Occipital lobe (tissue), 2 donors: ENCODE measurements around the gene GFI1B. TPM values are rescaled to one million over a fixed set of nuclear protein-coding genes. Genes with fewer than 3 reads are reported as not detected.
"Not testable (repeated sequence)": the region's sequence is repeated elsewhere in the genome, so short reads cannot be mapped to it uniquely, and the experiment has no call there.

Experiments used
- DNase-seq: peaks from one replicate; lab custom pipeline; 2025; lab: John Stamatoyannopoulos, UW
- total RNA-seq: library from RNA; depleted of rRNA; stranded (reverse); fragments of >200 nt; gene quantifications from one replicate; pipeline ENCODE4 v1.2.3, GENCODE V29; 2014

The GFI1B gene
- total RNA-seq, 1 donor from 2014 or later = not detected

GRCh38 chr9:132967908-132968307, 10.6 kb upstream of the GFI1B start:
- not testable (repeated sequence) for DNase-seq

GRCh38 chr9:132969783-132970182, 8.7 kb upstream of the GFI1B start:
- DNase-seq = no peak

DNA sequence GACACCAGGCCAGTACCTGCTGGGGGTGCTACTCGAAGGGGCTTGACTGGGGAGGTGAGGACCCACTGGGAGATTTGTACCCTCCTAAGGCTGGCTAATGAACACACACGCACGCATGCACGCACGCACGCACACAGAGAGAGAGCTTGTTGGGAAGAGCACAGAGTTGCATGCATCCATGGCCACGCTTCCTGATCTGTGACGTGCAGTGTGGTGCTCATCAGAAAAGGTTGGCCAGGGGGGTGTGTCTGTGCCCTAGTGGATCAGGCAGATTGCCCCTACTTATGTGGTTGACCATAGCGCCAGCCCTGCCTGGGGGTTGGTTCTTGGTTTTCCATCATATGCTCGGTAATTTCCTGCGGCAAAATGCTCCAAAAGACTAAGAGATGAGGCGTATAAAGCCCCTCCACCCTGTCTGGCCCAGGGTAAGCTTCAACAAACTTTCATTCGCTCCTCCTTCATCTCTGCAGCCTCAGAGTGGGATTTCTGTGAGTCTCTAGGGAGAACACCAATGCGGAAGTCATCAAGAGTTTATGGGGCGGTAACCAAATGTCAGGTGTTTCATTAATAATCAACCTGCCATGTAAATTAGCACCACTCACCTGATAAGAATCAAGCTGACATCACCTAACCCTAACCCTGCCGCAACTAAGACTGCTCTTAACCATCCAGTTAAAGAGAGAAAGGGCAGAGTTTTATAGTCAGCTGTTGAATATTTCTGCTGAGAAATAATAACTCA, 8.0 kb upstream of the GFI1B start:
- DNase-seq = no peak

GRCh38 chr9:132973166-132973565, 5.3 kb upstream of the GFI1B start:
- no peak for DNase-seq

GRCh38 chr9:132973713-132974112, 4.8 kb upstream of the GFI1B start:
- DNase-seq = no peak

DNA sequence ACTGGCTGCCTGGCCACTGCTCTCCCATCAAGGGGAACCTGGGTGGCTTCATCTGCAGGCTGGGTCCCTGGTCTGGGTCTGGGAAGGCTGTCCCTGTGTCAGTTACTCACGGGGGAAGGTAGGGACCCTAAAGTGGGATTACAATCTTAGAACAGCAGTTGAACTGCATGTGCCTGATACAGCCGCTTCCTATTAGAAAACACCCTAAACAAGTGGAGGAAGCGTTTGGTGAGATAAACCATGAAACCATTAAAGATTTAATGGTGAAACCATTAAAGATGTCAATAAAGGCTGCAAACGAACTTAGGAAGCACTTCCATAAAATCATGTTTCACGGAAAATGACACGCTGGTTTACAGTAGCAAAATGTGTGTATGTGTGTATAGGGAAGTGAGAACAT, 2.5 kb upstream of the GFI1B start:
- no peak for DNase-seq

DNA sequence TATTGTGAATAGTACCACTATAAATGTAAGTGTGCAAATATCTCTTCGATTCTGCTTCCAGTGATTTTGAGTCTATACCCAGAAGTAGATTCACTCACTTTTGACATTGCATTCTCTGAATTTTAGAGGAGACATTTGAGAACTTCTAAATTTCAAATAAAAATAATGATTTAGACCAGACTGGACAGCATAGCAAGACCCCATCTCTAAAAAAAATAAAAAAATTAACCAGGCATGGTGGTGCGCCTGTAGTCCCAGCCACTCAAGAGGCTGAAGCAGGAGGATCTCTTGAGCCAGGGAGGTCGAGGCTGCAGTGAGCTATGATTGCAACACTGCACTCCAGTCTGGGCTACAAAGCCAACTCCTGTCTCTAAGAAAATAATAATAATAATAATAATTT, 1.9 kb upstream of the GFI1B start:
- no peak for DNase-seq

DNA sequence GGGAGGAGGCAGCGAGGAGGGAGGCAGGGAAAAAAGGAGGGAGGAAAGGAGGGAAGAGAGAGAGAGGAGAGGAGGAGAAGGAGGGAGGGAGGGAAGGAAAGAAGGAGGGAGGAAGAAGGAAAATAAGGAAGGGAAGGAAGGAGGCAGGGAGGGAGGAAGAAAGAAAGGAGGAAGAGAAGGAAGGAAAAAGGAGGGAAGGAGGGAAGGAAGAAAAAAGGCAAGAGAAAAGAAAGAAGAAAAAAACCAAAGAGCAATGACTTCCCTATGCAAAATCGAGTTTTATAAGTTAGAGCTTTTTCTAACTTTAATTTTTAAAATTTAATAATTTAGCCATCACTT, 413 bp upstream of the GFI1B start:
- DNase-seq = no peak

DNA sequence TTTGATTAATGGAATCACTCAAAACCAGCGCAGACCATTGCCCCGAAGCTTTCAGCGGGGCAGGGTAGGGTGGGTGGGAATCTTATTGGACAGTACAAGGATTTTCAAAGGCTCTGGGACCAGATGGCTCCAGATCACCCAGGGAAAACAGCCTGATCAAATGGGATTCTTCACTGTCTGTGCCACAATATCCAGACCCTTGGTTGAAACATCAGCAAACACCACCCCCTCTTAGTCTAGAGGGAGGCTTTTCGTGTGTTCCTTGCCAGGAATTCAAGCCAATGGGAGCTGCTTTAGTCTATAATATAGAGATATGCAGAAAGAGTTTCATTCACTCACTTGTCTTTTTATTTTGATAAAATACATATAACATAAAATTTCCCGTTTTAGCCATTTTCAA, 1.7 kb downstream of the GFI1B start:
- DNase-seq = no peak

DNA sequence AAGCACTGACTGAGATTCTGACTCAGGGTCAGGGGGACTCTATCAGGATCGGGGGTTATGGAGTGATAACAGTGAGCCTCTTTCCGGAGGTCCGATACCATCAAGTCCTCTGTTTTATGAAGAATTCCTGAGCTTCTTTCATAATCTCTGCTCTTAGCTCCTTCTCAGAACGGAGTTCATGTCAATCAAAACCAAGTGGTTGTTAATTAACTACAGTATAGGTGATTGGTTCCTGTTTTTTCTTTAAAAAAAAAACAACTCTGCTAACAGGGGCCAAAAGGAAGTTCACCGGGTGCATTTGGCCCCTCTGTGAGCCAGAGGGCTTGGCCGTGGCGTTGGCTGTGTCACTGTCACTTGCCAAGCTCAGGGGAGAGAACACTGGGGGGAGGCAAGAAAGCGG, 4.0 kb downstream of the GFI1B start:
- no peak for DNase-seq

DNA sequence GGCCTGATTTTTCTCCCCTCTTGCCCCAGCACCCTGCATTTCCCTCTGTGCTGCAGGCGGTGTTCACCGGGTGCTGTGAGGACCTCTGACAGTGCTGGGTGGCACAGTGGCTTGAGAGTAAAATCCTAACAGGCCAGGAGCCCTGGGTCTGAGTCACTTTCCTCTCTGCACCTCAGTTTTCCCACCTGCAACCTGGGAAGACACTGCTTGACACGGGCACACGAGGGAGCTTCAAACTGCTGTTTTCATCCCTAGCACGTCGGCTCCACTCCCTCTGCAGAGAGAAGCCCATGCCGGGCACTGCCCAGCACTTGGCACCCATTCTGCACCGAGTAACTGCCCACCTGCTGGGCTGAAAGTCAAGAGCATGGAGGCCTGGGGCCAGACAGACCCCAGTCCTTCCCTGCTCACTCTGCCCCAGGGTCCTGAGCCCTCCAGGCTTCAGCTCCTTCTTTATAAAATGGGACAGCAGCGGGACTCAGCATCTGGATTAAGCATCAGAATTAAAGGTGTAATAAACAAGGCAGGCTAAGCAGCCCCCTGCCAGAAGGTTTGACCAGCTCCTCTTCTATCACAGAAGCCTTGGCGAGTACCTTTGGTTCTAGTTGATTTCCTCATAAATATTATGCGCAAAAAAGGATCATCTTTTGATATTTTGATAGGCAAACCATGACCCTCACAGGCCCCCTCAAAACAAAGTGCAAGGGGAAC, 5.2 kb downstream of the GFI1B start:
- DNase-seq = no peak

DNA sequence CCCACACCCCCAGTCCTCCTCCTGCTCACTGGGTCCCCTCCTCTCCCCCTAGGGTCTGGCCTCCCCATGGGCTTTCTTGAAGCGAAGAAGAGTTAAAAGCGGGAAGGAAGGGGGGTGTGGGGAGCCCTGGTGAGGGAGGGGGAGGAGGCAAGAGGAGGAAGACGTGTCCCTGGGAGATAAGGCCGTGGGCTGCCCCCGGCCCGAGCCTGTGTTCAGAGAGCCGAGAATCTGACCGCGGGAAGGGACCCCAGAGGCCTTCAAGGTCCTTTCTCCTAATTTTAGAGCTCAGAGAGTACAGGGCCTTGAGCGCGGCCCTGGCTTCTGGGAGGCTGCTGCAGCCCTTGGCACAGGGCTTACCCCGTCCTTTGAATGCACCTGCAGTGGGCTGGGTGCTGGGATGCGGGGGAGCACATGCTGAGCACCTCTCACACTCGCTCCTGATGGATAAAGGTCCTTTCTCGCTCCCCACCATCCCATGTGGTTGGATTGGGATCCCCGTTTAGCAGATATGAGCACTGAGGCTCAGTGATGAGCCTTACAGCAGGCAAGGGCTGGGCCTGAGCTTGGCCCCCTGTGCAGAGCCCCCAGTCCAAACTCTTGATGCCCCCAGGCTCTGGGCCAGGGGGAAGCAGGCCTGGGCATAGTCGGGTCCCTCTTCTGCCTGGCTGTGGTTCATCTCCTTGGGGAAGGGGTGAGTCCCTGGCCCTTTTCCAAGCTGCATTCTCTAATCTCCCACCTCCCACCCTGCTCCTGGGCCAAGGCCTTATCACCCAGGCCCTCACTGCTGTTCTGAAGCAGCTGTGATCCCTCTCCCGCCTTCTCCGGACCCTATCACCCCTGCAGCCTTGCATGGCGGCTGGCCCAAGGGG, 5.9 kb downstream of the GFI1B start:
- no peak for DNase-seq

GRCh38 chr9:132985071-132985350, 6.5 kb downstream of the GFI1B start:
- DNase-seq = no peak

GRCh38 chr9:132985489-132985888, 7.0 kb downstream of the GFI1B start:
- no peak for DNase-seq

DNA sequence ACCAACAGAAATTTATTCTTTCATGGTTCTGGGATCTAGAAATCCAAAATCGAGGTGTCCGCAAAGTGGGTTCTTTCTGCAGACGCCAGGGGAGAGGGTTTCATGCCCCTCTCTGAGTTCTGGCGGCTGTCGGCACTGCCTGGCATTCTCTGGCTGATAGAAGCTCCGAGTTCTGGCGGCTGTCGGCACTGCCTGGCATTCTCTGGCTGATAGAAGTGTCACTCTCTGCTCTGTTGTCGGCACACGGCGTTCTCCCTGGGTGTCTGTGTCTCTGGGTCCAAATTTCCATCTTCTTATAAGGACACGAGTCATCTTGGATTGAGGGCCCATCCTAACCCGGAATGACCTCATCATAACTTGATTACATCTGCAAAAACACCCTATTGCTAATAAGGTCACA, 7.6 kb downstream of the GFI1B start:
- no peak for DNase-seq

DNA sequence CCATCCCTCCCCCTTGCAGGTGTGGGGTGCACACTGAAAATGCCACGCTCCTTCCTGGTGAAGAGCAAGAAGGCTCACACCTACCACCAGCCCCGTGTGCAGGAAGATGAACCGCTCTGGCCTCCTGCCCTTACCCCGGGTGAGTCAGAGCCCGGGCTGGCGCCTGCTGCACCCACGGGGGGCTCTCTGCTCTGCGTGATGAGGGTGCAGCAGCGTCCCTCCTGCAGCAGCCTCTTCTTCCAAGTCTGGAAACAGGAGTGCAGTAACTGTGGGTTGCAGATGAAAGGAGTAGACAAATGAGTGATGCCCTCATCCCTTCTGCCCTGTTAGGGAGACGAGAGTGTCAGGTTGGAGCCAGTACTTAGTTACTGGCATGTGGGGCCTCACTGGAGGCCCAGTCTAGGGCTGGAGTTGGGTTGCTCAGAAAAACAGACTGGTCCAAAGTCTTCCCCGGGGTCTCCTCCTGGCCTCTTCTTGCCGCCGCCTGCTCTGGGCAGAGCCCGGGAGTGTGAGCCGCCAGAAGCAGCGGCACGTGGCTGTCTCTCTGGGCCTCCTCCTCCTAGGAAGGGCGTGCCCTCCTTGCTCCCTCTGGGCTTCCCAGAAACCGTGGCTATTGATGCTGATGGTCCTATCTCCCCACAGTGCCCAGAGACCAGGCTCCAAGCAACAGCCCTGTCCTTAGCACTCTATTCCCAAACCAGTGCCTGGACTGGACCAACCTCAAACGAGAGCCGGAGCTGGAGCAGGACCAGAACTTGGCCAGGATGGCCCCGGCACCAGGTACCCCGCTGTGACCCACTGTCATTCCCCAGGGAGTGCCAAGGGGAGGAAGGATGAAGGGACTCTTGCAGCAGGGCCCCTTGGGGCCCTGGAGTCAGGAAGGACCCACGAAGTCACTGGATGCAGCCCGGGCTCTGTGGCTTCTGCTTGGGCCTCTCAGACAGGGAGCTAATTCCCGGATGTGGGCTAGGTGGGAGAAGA, 8.4 kb downstream of the GFI1B start:
- DNase-seq = no peak

GRCh38 chr9:132988244-132989013, 9.9 kb downstream of the GFI1B start:
- DNase-seq = no peak

DNA sequence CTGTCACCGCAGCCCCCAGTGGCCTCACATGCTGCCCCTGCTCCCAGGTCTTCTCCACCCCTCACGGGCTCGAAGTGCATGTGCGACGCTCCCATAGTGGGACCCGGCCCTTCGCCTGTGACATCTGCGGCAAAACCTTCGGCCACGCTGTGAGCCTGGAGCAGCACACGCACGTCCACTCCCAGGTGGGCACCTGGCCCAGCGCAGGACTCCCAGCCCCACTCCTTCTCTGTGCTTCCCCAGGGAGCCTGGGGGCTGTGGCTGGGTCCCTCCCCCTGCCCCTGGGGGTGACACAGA, 10.5 kb downstream of the GFI1B start:
- no peak for DNase-seq

- no peak for DNase-seq
Observed at GRCh38 chr9:132989414-132989996, 11.0 kb downstream of the GFI1B start.

DNA sequence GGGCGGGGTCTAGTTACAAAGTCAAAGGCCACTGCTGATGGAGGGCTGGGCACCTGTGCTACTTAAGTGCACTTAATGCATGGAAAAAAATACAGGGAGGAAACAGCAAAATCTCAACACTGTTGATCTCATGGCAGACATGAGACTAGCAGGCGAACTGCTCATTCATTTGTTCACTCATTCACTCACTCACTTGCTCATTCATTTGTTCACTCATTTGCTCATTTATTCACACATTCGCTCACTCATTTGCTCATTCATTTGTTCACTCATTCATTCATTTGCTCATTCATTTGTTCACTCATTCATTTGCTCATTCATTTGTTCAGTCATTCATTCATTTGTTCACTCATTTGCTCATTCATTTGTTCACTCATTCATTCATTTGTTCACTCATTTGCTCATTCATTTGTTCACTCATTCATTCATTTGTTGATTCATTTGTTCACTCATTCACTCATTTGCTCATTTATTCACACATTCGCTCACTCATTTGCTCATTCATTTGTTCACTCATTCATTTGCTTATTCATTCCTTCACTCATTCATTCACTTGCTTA, 11.6 kb downstream of the GFI1B start:
- not testable (repeated sequence) for DNase-seq
